Psoas muscle (tissue), 8 donors: ENCODE data around the gene WWC1. TPM values are rescaled to one million over a fixed set of nuclear protein-coding genes. Genes with fewer than 3 reads are reported as not detected.

Experiments used
- ATAC-seq, 4 donors: fragments of 200-7000 bp; cut with Tn5 transposase; one replicate each; pipeline ENCODE4 v1.9.1; 2020; ENCODE audit warnings: moderate library complexity in 3 of 4, mild to moderate bottlenecking in 2 of 4
- DNase-seq, 2 donors: peaks; one replicate each; pipeline ENCODE4 v3.0.0-alpha.2; 2020
- H3K27ac ChIP-seq: fragments of 200-600 bp; one replicate; pipeline ENCODE4 v1.8.0; 2022
- H3K27me3 ChIP-seq, 3 donors: fragments of 200-600 bp in 1 of 3; one replicate each; pipeline versions ENCODE4 v1.6.1 to v1.8.0; 2013 to 2022; ENCODE audit warnings: low read length in 2 of 3, mild to moderate bottlenecking in 2 of 3, moderate library complexity in 1 of 3; ENCODE audit not compliant: insufficient read depth in 3 of 3
- H3K36me3 ChIP-seq, 2 donors: fragments of 200-600 bp in 1 of 2; one replicate each; pipeline versions ENCODE4 v1.6.1 to v1.8.0; 2013 to 2022; ENCODE audit warnings: low read depth in 1 of 2, mild to moderate bottlenecking in 1 of 2, moderate library complexity in 1 of 2; ENCODE audit not compliant: insufficient read depth in 1 of 2
- H3K4me1 ChIP-seq: fragments of 200-600 bp; one replicate; pipeline ENCODE4 v1.8.0; 2022
- H3K4me3 ChIP-seq: fragments of 200-600 bp; one replicate; pipeline ENCODE4 v1.8.0; 2022; ENCODE audit warnings: mild to moderate bottlenecking
- H3K9me3 ChIP-seq: fragments of 200-600 bp; one replicate; pipeline ENCODE4 v1.8.0; 2022
- WGBS, 3 donors: extraction: QIAGEN DNeasy Blood & Tissue Kit; methylation state at CpG; one replicate each; pipeline versions ENCODE4 v1.1.6 to v1.1.7; 2013; 5-methylcytosine and 5-hydroxymethylcytosine counted together
- intact Hi-C, 2 donors: fragments of 100-400 bp; cut with DNase I; formaldehyde crosslinking; loops; one replicate each; pipeline versions ENCODE4 v1.11.0 to v1.14.2; 2022
- polyA plus RNA-seq, 3 donors: library from polyadenylated mRNA; stranded (reverse); fragments of 200-250 nt; gene quantifications; one replicate each; pipeline ENCODE4 v1.2.3, GENCODE V29; 2013
- total RNA-seq, 4 donors: library from RNA; stranded (reverse); fragmentation: NEBNext Ultra II Directional in 2 of 4; extraction: Animal tissue kit (Norgen Biotek cat#: 25700) in 2 of 4; gene quantifications; one replicate each; pipeline versions ENCODE4 v1.2.1 to v1.2.4, GENCODE V29; 2021 to 2023
- TF ChIP-seq, protein P1 (sequence below): fragments of 200-600 bp; IDR thresholded peaks from one replicate; pipeline ENCODE4 v1.8.0; 2022; ENCODE audit warnings: antibody characterized with exemption
- donor health status: healthy with polysubstance abuse.
- donor health status: DM: no; HTN: no; CAD: no; lungs with moderate emphysema.
- donor health status: Bipolar disorder and iron deficiency.
- donor health status: healthy.
- donor health status: DM: yes; HTN: yes; CAD: no.
- donor health status: DM: no; HTN: no; CAD: no.
- donor health status: DM: no; HTN: no; CAD: no.
- donor health status: DM: yes; HTN: yes; CAD: no.

Gene WWC1
- total and polyA plus RNA-seq, 7 donors: 0.03 to 0.25 (median 0.08) TPM; not detected in 3

DNA sequence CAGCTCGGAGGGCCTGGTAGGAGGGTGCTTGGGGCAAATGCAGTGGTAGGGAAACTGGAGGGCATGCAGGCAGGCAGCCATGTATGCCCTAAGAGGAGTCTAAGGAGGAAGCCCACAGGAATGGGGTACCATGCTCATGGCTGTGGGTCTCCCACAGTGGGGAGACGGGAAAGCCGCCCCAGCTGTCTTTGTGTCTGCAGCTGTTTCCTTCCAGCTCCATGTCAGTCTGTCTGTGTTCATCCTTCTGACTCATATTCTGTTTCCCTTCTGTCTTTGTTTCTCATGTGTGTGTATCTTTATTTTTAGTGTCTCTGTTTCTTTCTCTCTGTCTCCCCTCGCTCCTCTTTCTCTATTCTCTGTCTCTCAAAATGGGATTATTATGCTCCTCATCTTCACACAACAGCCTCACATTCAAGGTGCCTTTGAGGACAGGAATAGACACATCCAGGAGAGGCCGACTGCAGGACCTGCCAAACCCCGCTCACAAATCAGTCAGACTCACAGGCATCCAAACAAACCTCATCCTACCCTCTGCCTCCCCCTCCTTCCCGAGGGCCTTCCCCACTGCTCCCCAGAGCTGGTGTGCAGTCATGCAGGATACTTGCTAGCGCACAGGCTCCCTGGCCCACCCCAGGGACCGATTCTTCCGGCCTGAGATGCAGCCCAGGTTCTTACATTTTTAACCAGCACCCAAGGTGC is 126.4 kb downstream of the WWC1 start:
- intact Hi-C loops: no loop called here
- Histone ChIP-seq H3K4me3 (no peak overlapping the region), H3K9me3 (no peaks in the 10 kb centered on the region), H3K36me3 (no peaks in the 10 kb centered on the region), H3K27ac (no peak overlapping the region), H3K4me1 (no peaks in the 10 kb centered on the region), H3K27me3 (no peaks in the 10 kb centered on the region)
- DNase-seq: no peak
- no peak for ATAC-seq
- TF ChIP-seq, protein P1, sequence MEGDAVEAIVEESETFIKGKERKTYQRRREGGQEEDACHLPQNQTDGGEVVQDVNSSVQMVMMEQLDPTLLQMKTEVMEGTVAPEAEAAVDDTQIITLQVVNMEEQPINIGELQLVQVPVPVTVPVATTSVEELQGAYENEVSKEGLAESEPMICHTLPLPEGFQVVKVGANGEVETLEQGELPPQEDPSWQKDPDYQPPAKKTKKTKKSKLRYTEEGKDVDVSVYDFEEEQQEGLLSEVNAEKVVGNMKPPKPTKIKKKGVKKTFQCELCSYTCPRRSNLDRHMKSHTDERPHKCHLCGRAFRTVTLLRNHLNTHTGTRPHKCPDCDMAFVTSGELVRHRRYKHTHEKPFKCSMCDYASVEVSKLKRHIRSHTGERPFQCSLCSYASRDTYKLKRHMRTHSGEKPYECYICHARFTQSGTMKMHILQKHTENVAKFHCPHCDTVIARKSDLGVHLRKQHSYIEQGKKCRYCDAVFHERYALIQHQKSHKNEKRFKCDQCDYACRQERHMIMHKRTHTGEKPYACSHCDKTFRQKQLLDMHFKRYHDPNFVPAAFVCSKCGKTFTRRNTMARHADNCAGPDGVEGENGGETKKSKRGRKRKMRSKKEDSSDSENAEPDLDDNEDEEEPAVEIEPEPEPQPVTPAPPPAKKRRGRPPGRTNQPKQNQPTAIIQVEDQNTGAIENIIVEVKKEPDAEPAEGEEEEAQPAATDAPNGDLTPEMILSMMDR: no peak
- whole genome bisulfite sequencing, 3 donors: 66 to 75% (median 67%) methylated on average over 10 of the region's 10 CpGs

DNA sequence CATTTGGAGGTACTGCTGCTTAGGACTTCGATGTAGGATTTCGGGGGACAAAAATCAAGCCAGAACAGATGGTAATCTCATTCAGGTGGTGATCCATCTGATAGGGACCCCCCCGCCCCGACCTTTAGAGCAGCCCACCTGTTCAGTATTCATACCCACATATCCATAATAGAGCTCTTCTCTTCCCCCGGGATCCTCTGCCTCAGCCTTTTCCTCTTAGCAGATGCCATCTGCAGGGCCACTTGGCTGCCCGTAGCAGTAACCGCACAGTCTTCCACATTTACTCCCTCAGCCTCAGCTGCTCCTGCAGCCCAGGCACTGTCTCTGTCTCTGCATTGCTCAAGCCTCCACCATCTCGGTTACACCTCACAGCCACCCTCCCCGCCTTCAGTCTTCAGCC is 129.0 kb downstream of the WWC1 start:
- TF ChIP-seq, protein P1: no peak
- intact Hi-C loops: no loop called here
- Histone ChIP-seq H3K36me3 (no peaks in the 10 kb centered on the region), H3K9me3 (no peaks in the 10 kb centered on the region), H3K4me3 (no peak overlapping the region), H3K4me1 (no peaks in the 10 kb centered on the region), H3K27ac (no peak overlapping the region), H3K27me3 (no peaks in the 10 kb centered on the region)
- 81 to 86% (median 83%) methylated on average over 9 of the region's 9 CpGs for WGBS, 3 donors
- ATAC-seq: no peak
- no peak for DNase-seq

DNA sequence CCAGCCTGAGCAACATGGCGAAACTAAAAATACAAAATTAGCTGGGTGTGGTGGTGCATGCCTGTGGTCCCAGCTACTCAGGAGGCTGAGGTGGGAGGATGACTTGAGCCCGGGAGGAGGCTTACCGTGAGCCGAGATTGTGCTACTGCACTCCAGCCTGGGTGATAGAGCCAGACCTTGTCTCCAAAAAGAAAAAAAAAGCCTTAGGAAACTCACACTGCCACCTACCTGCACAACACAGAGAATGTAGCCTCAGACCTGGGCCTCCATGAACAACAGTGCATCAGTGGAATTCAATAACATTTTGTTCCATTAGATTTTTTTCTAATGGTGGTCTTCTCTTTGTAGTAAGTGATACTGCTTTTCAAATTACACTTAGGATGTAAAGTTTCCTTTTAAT is 131.0 kb downstream of the WWC1 start:
- Histone ChIP-seq H3K36me3 (no peaks in the 10 kb centered on the region), H3K27me3 (no peaks in the 10 kb centered on the region), H3K4me3 (no peak overlapping the region), H3K27ac (no peak overlapping the region), H3K9me3 (no peaks in the 10 kb centered on the region), H3K4me1 (no peaks in the 10 kb centered on the region)
- DNase-seq (no peak), ATAC-seq (no peak)
- intact Hi-C loops: no loop called here
- TF ChIP-seq, protein P1: no peak
- WGBS, 3 donors: 83 to 95% (median 87%) methylated on average over 4 of the region's 4 CpGs

DNA sequence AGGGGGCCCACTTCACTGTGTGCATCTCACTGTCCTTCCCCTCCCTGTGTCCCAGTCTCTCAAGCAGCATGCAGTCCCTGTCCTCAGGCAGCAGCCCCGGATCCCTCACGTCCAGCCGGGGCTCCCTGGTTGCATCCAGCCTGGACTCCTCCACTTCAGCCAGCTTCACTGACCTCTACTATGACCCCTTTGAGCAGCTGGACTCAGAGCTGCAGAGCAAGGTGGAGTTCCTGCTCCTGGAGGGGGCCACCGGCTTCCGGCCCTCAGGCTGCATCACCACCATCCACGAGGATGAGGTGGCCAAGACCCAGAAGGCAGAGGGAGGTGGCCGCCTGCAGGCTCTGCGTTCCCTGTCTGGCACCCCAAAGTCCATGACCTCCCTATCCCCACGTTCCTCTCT is 132.0 kb downstream of the WWC1 start:
- intact Hi-C loops: no loop called here
- Histone ChIP-seq H3K36me3 (no peaks in the 10 kb centered on the region), H3K9me3 (no peaks in the 10 kb centered on the region), H3K4me3 (no peak overlapping the region), H3K27ac (no peak overlapping the region), H3K27me3 (no peaks in the 10 kb centered on the region), H3K4me1 (no peaks in the 10 kb centered on the region)
- DNase-seq (no peak), ATAC-seq (no peak)
- TF ChIP-seq, protein P1: no peak
- WGBS, 3 donors: 76 to 84% (median 77%) methylated on average over 9 of the region's 9 CpGs

DNA sequence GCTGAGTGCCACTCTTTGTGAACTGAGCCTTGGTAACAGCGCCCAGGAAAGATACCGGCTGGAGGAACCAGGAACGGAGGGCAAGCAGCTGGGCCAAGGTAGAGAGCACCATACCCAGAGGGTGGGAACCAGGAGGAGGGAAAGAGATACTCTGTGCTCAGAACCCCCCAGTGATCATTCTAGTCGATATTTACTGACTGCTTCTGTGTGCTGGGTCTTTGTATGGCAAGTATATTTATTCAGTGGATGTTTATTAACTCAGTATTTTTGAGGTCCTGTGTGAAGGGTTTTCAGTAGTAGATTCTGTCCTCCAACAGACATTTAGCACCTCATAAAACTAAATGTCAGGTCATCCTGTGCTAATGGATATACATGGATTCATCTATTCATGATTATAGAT is 132.5 kb downstream of the WWC1 start:
- H3K4me3 ChIP-seq: no peak overlapping the region
- 83 to 95% (median 88%) methylated on average over 4 of the region's 4 CpGs for WGBS, 3 donors
- ATAC-seq (no peak), DNase-seq (no peak)
- H3K27ac ChIP-seq: no peak overlapping the region
- H3K27me3 ChIP-seq: no peaks in the 10 kb centered on the region
- no peaks in the 10 kb centered on the region for H3K9me3 ChIP-seq
- H3K4me1 ChIP-seq: no peaks in the 10 kb centered on the region
- H3K36me3 ChIP-seq: no peaks in the 10 kb centered on the region
- TF ChIP-seq, protein P1: no peak
- intact Hi-C loops: no loop called here
